HUDEP-2 (cell line): ENCODE results near the gene SPATA19.

Experiments
- DNase-seq, 76 experiments: peaks; one replicate each; lab custom pipeline; 2025; ENCODE audit not compliant: unreplicated experiment in 76 of 76; lab: John Stamatoyannopoulos, UW

SPATA19 gene

GRCh38 chr11:133835593-133836548 lies 9.4 kb downstream of the SPATA19 start:
- DNase-seq, result no peak

- DNase-seq, result peak in 39 of 76 experiments; percentile 0 to 61 (median 12)
Measured at GRCh38 chr11:133834682-133835592, 10.4 kb downstream of the SPATA19 start.

- DNase-seq, result no peak
Measured at GRCh38 chr11:133833898-133834681, 11.2 kb downstream of the SPATA19 start.

- DNase-seq, result no peak
Measured at GRCh38 chr11:133832991-133833897, 12.1 kb downstream of the SPATA19 start.

- no peak for DNase-seq
Measured at GRCh38 chr11:133832096-133832990, 13.0 kb downstream of the SPATA19 start.

- no peak for DNase-seq
Measured at GRCh38 chr11:133830931-133831907, 14.1 kb downstream of the SPATA19 start.

- DNase-seq, result no peak
Measured at GRCh38 chr11:133829566-133829965, 15.7 kb downstream of the SPATA19 start.

- no peak for DNase-seq
Measured at GRCh38 chr11:133828871-133829270, 16.4 kb downstream of the SPATA19 start.

GRCh38 chr11:133827556-133827955 lies 17.8 kb downstream of the SPATA19 start:
- no peak for DNase-seq

- no peak for DNase-seq
Measured at GRCh38 chr11:133826866-133827265, 18.4 kb downstream of the SPATA19 start.

- no peak for DNase-seq
Measured at GRCh38 chr11:133825666-133826065, 19.6 kb downstream of the SPATA19 start.

- no peak for DNase-seq
Measured at GRCh38 chr11:133825156-133825555, 20.2 kb downstream of the SPATA19 start.

- DNase-seq, result no peak
Measured at GRCh38 chr11:133824593-133824992, 20.7 kb downstream of the SPATA19 start.

- DNase-seq, result no peak
Measured at GRCh38 chr11:133823614-133824013, 21.7 kb downstream of the SPATA19 start.

- no peak for DNase-seq
Measured at GRCh38 chr11:133823211-133823610, 22.1 kb downstream of the SPATA19 start.

GRCh38 chr11:133821776-133822175 lies 23.5 kb downstream of the SPATA19 start:
- DNase-seq, result peak in 40 of 76 experiments; percentile 0 to 64 (median 18)

- DNase-seq, result no peak
Measured at GRCh38 chr11:133819746-133820315, 25.5 kb downstream of the SPATA19 start.
